DMS114 treated with DMSO at 0.1 percent for 48 hours (cell line): ENCODE data around the gene RBFOX2.
"Not testable (repeated sequence)": the region's sequence is repeated elsewhere in the genome, so short reads cannot be mapped to it uniquely, and the experiment has no call there.

ENCODE experiments used
- DNase-seq: peaks from one replicate; lab custom pipeline; 2025; ENCODE audit not compliant: unreplicated experiment; lab: John Stamatoyannopoulos, UW

The RBFOX2 gene

GRCh38 chr22:35717572-35717971, 311.1 kb downstream of the RBFOX2 start, which contains the start of gene APOL5:
TSS of gene APOL5 (plus strand) at chr22:35717872. CDS start at chr22:35717872, 0 bp downstream.
- DNase-seq, result no peak

GRCh38 chr22:35712672-35713071, 316.0 kb downstream of the RBFOX2 start:
- DNase-seq, result no peak

- no peak for DNase-seq
Measured at GRCh38 chr22:35711336-35711735, 317.3 kb downstream of the RBFOX2 start.

GRCh38 chr22:35708917-35709316, 319.7 kb downstream of the RBFOX2 start:
- DNase-seq, result no peak

GRCh38 chr22:35708453-35708852, 320.2 kb downstream of the RBFOX2 start:
- no peak for DNase-seq

- DNase-seq, result no peak
Measured at GRCh38 chr22:35705141-35705540, 323.5 kb downstream of the RBFOX2 start.

GRCh38 chr22:35703861-35704584, 324.6 kb downstream of the RBFOX2 start:
- DNase-seq, result no peak

GRCh38 chr22:35699852-35700251, 328.8 kb downstream of the RBFOX2 start:
- not testable (repeated sequence) for DNase-seq

GRCh38 chr22:35697142-35697541, 331.5 kb downstream of the RBFOX2 start:
- no peak for DNase-seq

GRCh38 chr22:35695202-35695601, 333.4 kb downstream of the RBFOX2 start:
- DNase-seq, result no peak

- no peak for DNase-seq
Measured at GRCh38 chr22:35690001-35690400, 338.6 kb downstream of the RBFOX2 start.

- no peak for DNase-seq
Measured at GRCh38 chr22:35688913-35689675, 339.5 kb downstream of the RBFOX2 start.
